HCT116 (cell line): ENCODE results near the gene SYDE1. TPM values are rescaled to one million over a fixed set of nuclear protein-coding genes. Genes with fewer than 3 reads are reported as not detected.

Experiments
- ATAC-seq: fragments of 200-7000 bp; cut with Tn5 transposase; 2 replicates; pipeline ENCODE4 v1.9.1; 2020; ENCODE audit warnings: mild to moderate bottlenecking, moderate library complexity
- BruUV-seq: library from RNA; stranded (reverse); fragments of 400-500 nt; replicated peaks from 2 replicates; lab custom pipeline; 2021; lab: Mats Ljungman, UMichigan
- CTCF ChIA-PET: fragments of 300-600 bp; sonication (Branson Sonifier 250); formaldehyde crosslinking; loops from one replicate; lab custom pipeline; 2021; ENCODE audit warnings: antibody characterized with exemption; lab: Charles Lee
- POLR2A ChIA-PET: fragments of 300-600, 350-600 bp; sonication (Branson Sonifier 250); formaldehyde crosslinking; loops from one replicate; lab custom pipeline; 2021; ENCODE audit warnings: antibody characterized with exemption; lab: Charles Lee
- RAD21 ChIA-PET, 2 experiments: fragments of 300-600 bp; sonication (Branson Sonifier 250); formaldehyde crosslinking; loops; one replicate each; lab custom pipeline; 2023; ENCODE audit warnings: low total read pairs in 2 of 2; ENCODE audit not compliant: uncharacterized antibody in 2 of 2, unreplicated experiment in 2 of 2, low non-redundant PET in 1 of 2; lab: Charles Lee
- DNase-seq: peaks from one replicate; pipeline ENCODE4 v3.0.0-alpha.2; 2010; ENCODE audit warnings: low read depth, low spot score
- H2AFZ ChIP-seq: fragments of 200-600 bp; shearing (Covaris generic), sonication (generic); 2 replicates; pipeline ENCODE4 v1.6.1; 2017; ENCODE audit warnings: low read depth, mixed run types, mixed read lengths, antibody characterized with exemption, low read length; ENCODE audit not compliant: poor library complexity, severe bottlenecking
- H3K27ac ChIP-seq: 2 replicates; pipeline ENCODE4 v1.5.1; 2012; ENCODE audit warnings: low read depth, low read length
- H3K27me3 ChIP-seq: fragments of 200-600 bp; sonication (generic); 2 replicates; pipeline ENCODE4 v1.6.1; 2016; ENCODE audit warnings: mixed run types, low read length, mixed read lengths; ENCODE audit not compliant: insufficient read depth
- H3K36me3 ChIP-seq, 2 experiments: fragments of 200-500 bp in 1 of 2; fragments of 200-600 bp in 1 of 2; sonication (Bioruptor generic) in 1 of 2; sonication (generic) in 1 of 2; 2 replicates each; pipeline versions ENCODE4 v1.5.1 to v1.6.1; 2014 to 2016; ENCODE audit warnings: low read length in 2 of 2, inconsistent platforms in 1 of 2, mixed read lengths in 1 of 2, mixed run types in 1 of 2; ENCODE audit not compliant: insufficient read depth in 2 of 2, control insufficient read depth in 1 of 2
- H3K4me1 ChIP-seq, 2 experiments: fragments of 200-600 bp in 1 of 2; sonication (generic) in 1 of 2; 2 replicates each; pipeline versions ENCODE4 v1.5.1 to v1.6.1; 2012 to 2017; ENCODE audit warnings: low read length in 2 of 2, inconsistent platforms in 1 of 2, mild to moderate bottlenecking in 1 of 2, mixed read lengths in 1 of 2, mixed run types in 1 of 2, moderate library complexity in 1 of 2; ENCODE audit not compliant: insufficient read depth in 2 of 2, control insufficient read depth in 1 of 2
- H3K4me2 ChIP-seq: fragments of 200-600 bp; sonication (generic); 2 replicates; pipeline ENCODE4 v1.6.1; 2017; ENCODE audit warnings: mixed run types, low read length, mixed read lengths
- H3K4me3 ChIP-seq, 2 experiments: fragments of 200-600 bp in 1 of 2; sonication (generic) in 1 of 2; replicated peaks in 1 of 2; 2 replicates each; pipeline ENCODE4 v1.5.1; 2011 to 2016; ENCODE audit warnings: low read length in 2 of 2, control low read depth in 1 of 2, low read depth in 1 of 2, mild to moderate bottlenecking in 1 of 2, mixed read lengths in 1 of 2, mixed run types in 1 of 2
- H3K79me2 ChIP-seq: fragments of 200-600 bp; sonication (generic); 2 replicates; pipeline ENCODE4 v1.6.1; 2017; ENCODE audit warnings: mild to moderate bottlenecking, mixed run types, low read length, moderate library complexity, mixed read lengths; ENCODE audit not compliant: insufficient read depth
- H3K9ac ChIP-seq: fragments of 200-600 bp; sonication (generic); 2 replicates; pipeline ENCODE4 v1.6.1; 2016; ENCODE audit warnings: low read length, mixed read lengths
- H3K9me2 ChIP-seq: fragments of 200-600 bp; sonication (generic), shearing (Covaris generic); 2 replicates; pipeline ENCODE4 v1.6.1; 2017; ENCODE audit warnings: mixed run types, mild to moderate bottlenecking, moderate library complexity; ENCODE audit not compliant: insufficient read depth
- H3K9me3 ChIP-seq, 2 experiments: fragments of 200-500 bp in 1 of 2; fragments of 200-600 bp in 1 of 2; sonication (Bioruptor generic) in 1 of 2; sonication (generic) in 1 of 2; 2 replicates each; pipeline ENCODE4 v1.6.1; 2014 to 2017; ENCODE audit warnings: low read length in 2 of 2, mixed read lengths in 2 of 2, inconsistent platforms in 1 of 2, low read depth in 1 of 2, mild to moderate bottlenecking in 1 of 2, mixed run types in 1 of 2, moderate library complexity in 1 of 2; ENCODE audit not compliant: control insufficient read depth in 1 of 2, insufficient read depth in 1 of 2
- H4K20me1 ChIP-seq: fragments of 200-600 bp; sonication (generic), shearing (Covaris generic); 2 replicates; pipeline ENCODE4 v1.6.1; 2017; ENCODE audit warnings: mixed run types, mild to moderate bottlenecking, moderate library complexity; ENCODE audit not compliant: insufficient read depth
- ATF3 ChIP-seq: IDR thresholded peaks from 2 replicates; pipeline ENCODE4 v1.6.1; 2012
- EGR1 ChIP-seq: IDR thresholded peaks from 2 replicates; pipeline ENCODE4 v1.6.1; 2012; ENCODE audit warnings: low read depth
- EZH2phosphoT487 ChIP-seq: fragments of 200-600 bp; IDR thresholded peaks from 2 replicates; pipeline ENCODE4 v1.6.1; 2018; ENCODE audit warnings: antibody characterized with exemption, borderline replicate concordance
- JUND ChIP-seq: IDR thresholded peaks from 2 replicates; pipeline ENCODE4 v1.6.1; 2012
- RAD21 ChIP-seq: IDR thresholded peaks from 2 replicates; pipeline ENCODE4 v1.6.1; 2012; ENCODE audit warnings: low read depth, mild to moderate bottlenecking
- REST ChIP-seq: IDR thresholded peaks from 2 replicates; pipeline ENCODE4 v1.6.1; 2012; ENCODE audit warnings: low read depth
- SP1 ChIP-seq: IDR thresholded peaks from 2 replicates; pipeline ENCODE4 v1.6.1; 2012; ENCODE audit warnings: low read depth
- ZBTB33 ChIP-seq: IDR thresholded peaks from 2 replicates; pipeline ENCODE4 v1.6.1; 2011; ENCODE audit warnings: mild to moderate bottlenecking, low read length, moderate library complexity; ENCODE audit not compliant: insufficient replicate concordance; ENCODE audit errors: extremely low read depth
- intact Hi-C: fragments of 100-400 bp; cut with micrococcal nuclease; formaldehyde crosslinking; loops from 2 replicates; pipeline ENCODE4 v1.10.0; 2022
- total RNA-seq: library from RNA; stranded (reverse); gene quantifications from one replicate; pipeline ENCODE4 v1.2.1, GENCODE V29; 2021; ENCODE audit not compliant: unreplicated experiment

The SYDE1 gene
- total RNA-seq, 1 experiment from 2014 or later, result 4.9 TPM

- TF ChIP-seq SP1, result no peak
- TF ChIP-seq ATF3, result no peak
- TF ChIP-seq ZBTB33, result no peak
- no peak for TF ChIP-seq JUND
- no peak for TF ChIP-seq RAD21
- TF ChIP-seq EGR1, result no peak
- TF ChIP-seq EZH2phosphoT487, result no peak
- TF ChIP-seq REST, result no peak
- TF ChIP-seq, all 23 proteins: peak for 0
- peaks cover 10 to 15% of the 10 kb centered on the region in 2 experiments; a peak in 2 of 4 replicates for H3K9me3 ChIP-seq
- no peaks in the 10 kb centered on the region for H4K20me1 ChIP-seq
- H3K79me2 ChIP-seq, result no peaks in the 10 kb centered on the region
- no peaks in the 10 kb centered on the region for H3K9me2 ChIP-seq
- no peak for DNase-seq
- H3K4me2 ChIP-seq, result no peak overlapping the region
- H3K4me1 ChIP-seq, result no peaks in the 10 kb centered on the region; a peak in 1 of 4 replicates
- RAD21 ChIA-PET, result no interaction called here
- BruUV-seq, result no TSS peak
- CTCF ChIA-PET, result no interaction called here
- H3K36me3 ChIP-seq, result no peaks in the 10 kb centered on the region
- no peak for ATAC-seq
- H3K4me3 ChIP-seq, result no peak overlapping the region
- POLR2A ChIA-PET, result no interaction called here
- H3K27me3 ChIP-seq, result no peaks in the 10 kb centered on the region
- intact Hi-C loops, result no loop called here
- no peak overlapping the region for H3K9ac ChIP-seq
- H2AFZ ChIP-seq, result no peak overlapping the region
- no peak overlapping the region for H3K27ac ChIP-seq
Measured at GRCh38 chr19:15142313-15142712, 35.1 kb downstream of the SYDE1 start.
